Measurements from ENCODE around the gene PRELID1. TPM values are rescaled to one million over a fixed set of nuclear protein-coding genes. Genes with fewer than 3 reads are reported as not detected.

Gene PRELID1
- polyA plus RNA-seq, 1 experiment: 245 TPM

GRCh38 chr5:177319913-177320588 is 16.5 kb downstream of the PRELID1 start:
- TF ChIP-seq, protein P1, sequence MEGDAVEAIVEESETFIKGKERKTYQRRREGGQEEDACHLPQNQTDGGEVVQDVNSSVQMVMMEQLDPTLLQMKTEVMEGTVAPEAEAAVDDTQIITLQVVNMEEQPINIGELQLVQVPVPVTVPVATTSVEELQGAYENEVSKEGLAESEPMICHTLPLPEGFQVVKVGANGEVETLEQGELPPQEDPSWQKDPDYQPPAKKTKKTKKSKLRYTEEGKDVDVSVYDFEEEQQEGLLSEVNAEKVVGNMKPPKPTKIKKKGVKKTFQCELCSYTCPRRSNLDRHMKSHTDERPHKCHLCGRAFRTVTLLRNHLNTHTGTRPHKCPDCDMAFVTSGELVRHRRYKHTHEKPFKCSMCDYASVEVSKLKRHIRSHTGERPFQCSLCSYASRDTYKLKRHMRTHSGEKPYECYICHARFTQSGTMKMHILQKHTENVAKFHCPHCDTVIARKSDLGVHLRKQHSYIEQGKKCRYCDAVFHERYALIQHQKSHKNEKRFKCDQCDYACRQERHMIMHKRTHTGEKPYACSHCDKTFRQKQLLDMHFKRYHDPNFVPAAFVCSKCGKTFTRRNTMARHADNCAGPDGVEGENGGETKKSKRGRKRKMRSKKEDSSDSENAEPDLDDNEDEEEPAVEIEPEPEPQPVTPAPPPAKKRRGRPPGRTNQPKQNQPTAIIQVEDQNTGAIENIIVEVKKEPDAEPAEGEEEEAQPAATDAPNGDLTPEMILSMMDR (IDR thresholded peaks at IDR 0.05; ENCODE audit: insufficient read depth, low read depth, low read length): no peak
- Histone ChIP-seq H3K4me3 (ENCODE audit: low read depth, low read length) (no peak overlapping the region), H3K36me3 (ENCODE audit: control insufficient read depth, insufficient read depth, low read length) (peaks cover 2% of the 10 kb centered on the region), H3K27me3 (ENCODE audit: control insufficient read depth, insufficient read depth, low read length) (no peaks in the 10 kb centered on the region)
- CTCF ChIA-PET: interaction anchor here (0.9 to 5.6 kb wide), 7 partner anchors 11 to 181 kb away, joined by 3 to 36 read pairs (median 16); partner anchors contain the start of gene SLC34A1
- POLR2A ChIA-PET: no interaction called here
- no peak for DNase-seq (ENCODE audit: low read depth)

- POLR2A ChIA-PET: no interaction called here
- CTCF ChIA-PET: interaction anchor here (1.1 to 5.6 kb wide), 4 partner anchors 11 to 70 kb away, joined by 5 to 36 read pairs (median 20); no protein-coding TSS in a partner anchor
Measured at GRCh38 chr5:177320879-177321278, 17.3 kb downstream of the PRELID1 start.

GRCh38 chr5:177325868-177326381 is 22.3 kb downstream of the PRELID1 start:
- CTCF ChIA-PET: interaction anchor here (0.6 to 4.3 kb wide), 2 partner anchors 108 to 129 kb away, joined by 4 to 11 read pairs; no protein-coding TSS in a partner anchor
- POLR2A ChIA-PET: no interaction called here
- no peak for DNase-seq (ENCODE audit: low read depth)
- Histone ChIP-seq H3K27me3 (ENCODE audit: control insufficient read depth, insufficient read depth, low read length) (no peaks in the 10 kb centered on the region), H3K36me3 (ENCODE audit: control insufficient read depth, insufficient read depth, low read length) (peaks cover 2% of the 10 kb centered on the region), H3K4me3 (ENCODE audit: low read depth, low read length) (no peak overlapping the region)
- TF ChIP-seq, protein P1 (IDR thresholded peaks at IDR 0.05; ENCODE audit: insufficient read depth, low read depth, low read length): no peak

More at GRCh38 chr5:177320879-177321278, 17.3 kb downstream of the PRELID1 start:
- TF ChIP-seq, protein P1 (IDR thresholded peaks at IDR 0.05; ENCODE audit: insufficient read depth, low read depth, low read length): no peak
- no peak for DNase-seq (ENCODE audit: low read depth)
- Histone ChIP-seq H3K4me3 (ENCODE audit: low read depth, low read length) (no peak overlapping the region), H3K36me3 (ENCODE audit: control insufficient read depth, insufficient read depth, low read length) (peaks cover 2% of the 10 kb centered on the region), H3K27me3 (ENCODE audit: control insufficient read depth, insufficient read depth, low read length) (no peaks in the 10 kb centered on the region)

DNA sequence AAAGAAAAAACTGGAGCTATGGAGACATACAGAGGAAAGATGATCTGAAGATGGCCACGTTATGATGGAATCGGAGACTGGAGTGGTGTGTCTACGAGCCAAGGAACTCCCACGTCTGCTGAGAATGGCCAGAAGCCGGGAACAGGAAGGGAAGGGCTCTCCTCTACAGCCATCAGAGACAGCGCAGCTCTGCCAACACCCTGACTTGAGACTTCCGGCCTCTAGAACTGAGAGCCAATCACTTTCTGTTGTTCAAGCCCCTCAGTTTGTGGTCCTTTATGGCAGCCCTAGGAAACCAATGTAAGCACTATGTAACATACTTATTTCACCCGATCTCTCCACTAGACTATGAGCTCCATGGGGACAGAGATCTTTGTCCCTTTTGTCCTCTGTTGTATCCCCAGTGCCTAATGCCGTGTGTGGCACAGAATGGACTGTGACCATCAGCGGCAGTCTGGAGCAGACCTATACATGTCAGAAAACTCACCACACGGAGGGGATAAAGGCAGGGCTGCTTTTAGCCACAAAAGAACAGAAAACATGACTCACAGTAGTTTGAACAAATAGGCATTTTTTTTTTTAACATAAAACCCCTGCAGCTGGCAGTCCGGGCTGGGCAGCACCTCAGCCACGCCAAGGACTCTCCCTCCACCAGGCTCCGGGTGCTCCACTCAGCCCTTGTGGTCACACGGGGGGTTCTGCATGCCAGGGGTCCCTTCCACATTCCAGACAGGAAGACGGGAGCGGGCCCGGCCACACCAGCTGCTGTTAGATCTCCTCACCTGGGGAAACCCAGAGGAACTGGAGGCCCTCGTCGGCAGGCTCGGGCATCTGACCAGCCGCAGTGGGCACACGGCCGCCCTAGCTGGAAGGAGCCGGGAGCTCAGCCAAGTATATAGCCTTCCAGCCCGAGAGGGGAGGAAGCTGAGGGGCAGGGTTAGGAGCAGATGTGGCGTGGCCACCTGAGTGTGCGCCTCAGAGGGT is 24.2 kb downstream of the PRELID1 start:
- H3K36me3 ChIP-seq (ENCODE audit: control insufficient read depth, insufficient read depth, low read length): peaks cover 10% of the 10 kb centered on the region
- no peak overlapping the region for H3K4me3 ChIP-seq (ENCODE audit: low read depth, low read length)
- CTCF ChIA-PET: interaction anchor here (1.3 to 4.3 kb wide), 5 partner anchors 11 to 214 kb away, joined by 4 to 22 read pairs (median 9); no protein-coding TSS in a partner anchor
- POLR2A ChIA-PET: no interaction called here
- TF ChIP-seq, protein P1 (IDR thresholded peaks at IDR 0.05; ENCODE audit: insufficient read depth, low read depth, low read length): no peak
- no peak for DNase-seq (ENCODE audit: low read depth)
- H3K27me3 ChIP-seq (ENCODE audit: control insufficient read depth, insufficient read depth, low read length): no peaks in the 10 kb centered on the region
